CD14-positive monocyte (primary cell): ENCODE results near the gene ALDH1A3. TPM values are rescaled to one million over a fixed set of nuclear protein-coding genes. Genes with fewer than 3 reads are reported as not detected.

Experiments used
- DNase-seq, 3 donors: peaks; one replicate each; pipeline ENCODE4 v3.0.0-alpha.2; 2011 to 2022
- H2AFZ ChIP-seq: 2 replicates; pipeline ENCODE4 v1.6.0; 2012; ENCODE audit warnings: mild to moderate bottlenecking, low read depth, low read length, inconsistent platforms; ENCODE audit not compliant: insufficient read depth, poor library complexity, severe bottlenecking
- H3K27ac ChIP-seq, 2 donors: 1 replicate in 1 of 2; 2 replicates in 1 of 2; pipeline ENCODE4 v1.5.1; 2012 to 2013; ENCODE audit warnings: low read length in 2 of 2, control low read depth in 1 of 2, inconsistent platforms in 1 of 2, low read depth in 1 of 2, mild to moderate bottlenecking in 1 of 2
- H3K27me3 ChIP-seq, 2 donors: one replicate each; pipeline versions ENCODE4 v1.6.0 to v1.6.1; 2011 to 2013; ENCODE audit warnings: low read length in 2 of 2; ENCODE audit not compliant: control insufficient read depth in 2 of 2, insufficient read depth in 2 of 2
- H3K36me3 ChIP-seq, 2 donors: replicated peaks in 1 of 2; 1 replicate in 1 of 2; 2 replicates in 1 of 2; pipeline versions ENCODE4 v1.5.1 to v1.6.1; 2012 to 2013; ENCODE audit warnings: low read length in 2 of 2, control low read depth in 1 of 2, inconsistent platforms in 1 of 2, mild to moderate bottlenecking in 1 of 2; ENCODE audit not compliant: insufficient read depth in 2 of 2, control insufficient read depth in 1 of 2
- H3K4me1 ChIP-seq, 2 donors: 1 replicate in 1 of 2; 2 replicates in 1 of 2; pipeline versions ENCODE4 v1.5.1 to v1.6.1; 2012 to 2013; ENCODE audit warnings: low read length in 2 of 2, control low read depth in 1 of 2, inconsistent platforms in 1 of 2, mild to moderate bottlenecking in 1 of 2, moderate library complexity in 1 of 2; ENCODE audit not compliant: insufficient read depth in 2 of 2, control insufficient read depth in 1 of 2
- H3K4me2 ChIP-seq: replicated peaks from 2 replicates; pipeline ENCODE3; 2012; ENCODE audit warnings: low read length, moderate library complexity, mild to moderate bottlenecking; ENCODE audit not compliant: poor library complexity, severe bottlenecking; ENCODE audit errors: extremely low read depth
- H3K4me3 ChIP-seq, 3 experiments: fragments of 200-600 bp in 1 of 3; sonication (generic) in 1 of 3; replicated peaks in 1 of 3; 1 replicate in 2 of 3; 2 replicates in 1 of 3; pipeline ENCODE4 v1.5.1; 2011 to 2013; ENCODE audit warnings: low read length in 3 of 3, mild to moderate bottlenecking in 3 of 3, control low read depth in 2 of 3, low read depth in 2 of 3, inconsistent platforms in 1 of 3, moderate library complexity in 1 of 3
- H3K79me2 ChIP-seq: 2 replicates; pipeline ENCODE4 v1.6.0; 2012; ENCODE audit warnings: mild to moderate bottlenecking, control low read depth, inconsistent platforms, low read length, moderate library complexity; ENCODE audit not compliant: insufficient read depth
- H3K9ac ChIP-seq: 2 replicates; pipeline ENCODE4 v1.6.0; 2017; ENCODE audit warnings: low read length, mild to moderate bottlenecking; ENCODE audit not compliant: insufficient read depth, poor library complexity, severe bottlenecking
- H3K9me3 ChIP-seq, 2 donors: replicated peaks in 1 of 2; 1 replicate in 1 of 2; 2 replicates in 1 of 2; pipeline versions ENCODE4 v1.5.1 to v1.6.1; 2012 to 2013; ENCODE audit warnings: low read length in 2 of 2, control low read depth in 1 of 2; ENCODE audit not compliant: control insufficient read depth in 1 of 2, insufficient read depth in 1 of 2
- H4K20me1 ChIP-seq: 2 replicates; pipeline ENCODE4 v1.6.0; 2012; ENCODE audit warnings: mild to moderate bottlenecking, low read length, control low read depth, moderate library complexity; ENCODE audit not compliant: insufficient read depth
- H3K27ac Mint-ChIP-seq, 7 donors: one replicate each; pipeline ENCODE4 v1.8.0; 2020; ENCODE audit warnings: mild to moderate bottlenecking in 7 of 7, mixed read lengths in 7 of 7, moderate library complexity in 6 of 7, inconsistent platforms in 2 of 7
- H3K27me3 Mint-ChIP-seq, 3 donors: one replicate each; pipeline ENCODE4 v1.8.0; 2021 to 2022; ENCODE audit warnings: low read depth in 3 of 3, mild to moderate bottlenecking in 3 of 3, mixed read lengths in 3 of 3, moderate library complexity in 3 of 3, inconsistent platforms in 1 of 3
- H3K36me3 Mint-ChIP-seq, 2 donors: one replicate each; pipeline ENCODE4 v1.8.0; 2020; ENCODE audit warnings: mixed read lengths in 2 of 2, inconsistent platforms in 1 of 2, mild to moderate bottlenecking in 1 of 2
- H3K4me1 Mint-ChIP-seq: one replicate; pipeline ENCODE4 v1.8.0; 2020; ENCODE audit warnings: mild to moderate bottlenecking, mixed read lengths
- H3K4me3 Mint-ChIP-seq, 2 donors: one replicate each; pipeline ENCODE4 v1.8.0; 2020; ENCODE audit warnings: mild to moderate bottlenecking in 2 of 2, mixed read lengths in 2 of 2, moderate library complexity in 1 of 2
- H3K9me3 Mint-ChIP-seq, 7 donors: one replicate each; pipeline ENCODE4 v1.8.0; 2020 to 2022; ENCODE audit warnings: mixed read lengths in 7 of 7, mild to moderate bottlenecking in 6 of 7, moderate library complexity in 6 of 7, inconsistent platforms in 2 of 7
- CTCF ChIP-seq: fragments of 200-600 bp; IDR thresholded peaks from one replicate; pipeline ENCODE4 v1.8.0; 2022; ENCODE audit warnings: antibody characterized with exemption, mild to moderate bottlenecking
- WGBS: methylation state at CpG from one replicate; pipeline ENCODE4 v1.1.5; 2013; ENCODE audit warnings: missing lambda C conversion rate; ENCODE audit not compliant: insufficient coverage; 5-methylcytosine and 5-hydroxymethylcytosine counted together
- intact Hi-C, 2 donors: fragments of 100-400 bp; cut with micrococcal nuclease; formaldehyde crosslinking; loops; one replicate each; pipeline versions ENCODE4 v1.15.0 to v1.15.1; 2023
- polyA minus RNA-seq: library from RNA; depleted of rRNA, polyadenylated mRNA; stranded (reverse); fragments of >200 nt; gene quantifications from 2 replicates; pipeline ENCODE4 v1.2.3, GENCODE V29; 2012
- polyA plus RNA-seq, 3 donors: library from polyadenylated mRNA; depleted of rRNA in 1 of 3; unstranded in 2 of 3; stranded (reverse) in 1 of 3; fragments of 300-500 nt in 2 of 3; fragments of >200 nt in 1 of 3; fragmentation: Illumina TruSeq in 2 of 3; gene quantifications; 1 replicate in 2 of 3; 2 replicates in 1 of 3; pipeline ENCODE4 v1.2.3, GENCODE V29; 2012 to 2021
- total RNA-seq, 12 experiments: library from RNA in 1 of 12; stranded (reverse) in 1 of 12; fragments of 120-200 nt in 1 of 12; gene quantifications; one replicate each; pipeline ENCODE4 v1.2.4 and lab custom pipeline; 2013 to 2026; ENCODE audit warnings: mixed read lengths in 6 of 12, inconsistent platforms in 1 of 12

Gene ALDH1A3
- total RNA-seq (2013): not detected
- polyA plus RNA-seq (not detected), polyA minus RNA-seq (0.14 TPM in 1 of 2 replicates, not detected in the other), total RNA-seq (lab: John Stamatoyannopoulos, UW) (0 to 1.4 (median 0.06) reads per million in 11 experiments)

DNA sequence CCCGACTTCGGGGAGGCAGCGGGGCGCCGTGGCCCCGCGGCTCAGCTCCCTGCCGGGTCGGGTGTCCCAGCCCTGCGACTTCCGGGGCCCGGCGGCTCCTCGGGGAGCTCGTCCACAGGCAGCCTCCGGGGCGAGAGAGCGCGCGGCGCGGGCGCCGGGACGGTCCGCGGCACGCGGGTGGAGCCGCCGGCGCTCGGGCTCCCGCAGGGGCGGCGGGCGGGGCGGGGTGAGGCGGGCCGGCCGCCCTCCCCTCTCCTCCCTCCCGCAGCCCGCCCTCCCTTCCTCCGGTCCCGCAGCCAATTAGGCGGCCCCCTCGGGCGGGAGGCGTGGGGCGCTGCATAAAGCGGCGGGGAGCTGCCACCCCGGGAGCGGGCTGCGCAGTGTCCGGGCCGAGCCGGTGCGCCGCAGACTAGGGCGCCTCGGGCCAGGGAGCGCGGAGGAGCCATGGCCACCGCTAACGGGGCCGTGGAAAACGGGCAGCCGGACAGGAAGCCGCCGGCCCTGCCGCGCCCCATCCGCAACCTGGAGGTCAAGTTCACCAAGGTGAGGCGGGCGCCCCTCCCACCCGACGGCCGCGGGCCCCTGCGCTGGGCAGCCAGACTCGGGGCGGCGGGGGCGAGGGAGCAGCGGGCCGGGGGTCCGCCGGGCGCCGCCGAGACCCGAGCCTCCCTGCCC, at the start of gene ALDH1A3:
TSS of gene ALDH1A3 (plus strand) at position 368 of the 675 bp plus-strand sequence. CDS start at position 445, 77 bp downstream.
- H3K9me3 ChIP-seq: peaks cover 0 to 21% of the 10 kb centered on the region in 2 donors
- TF ChIP-seq CTCF: no peak
- H3K36me3 ChIP-seq: no peaks in the 10 kb centered on the region
- peak within 1 kb of the TSS; percentile 63 for H3K4me2 ChIP-seq
- Mint-ChIP-seq H3K4me1 (peaks cover 8% of the 10 kb centered on the region), H3K27me3 (peaks cover 70 to 91% (median 77%) of the 10 kb centered on the region in 3 donors), H3K36me3 (no peaks in the 10 kb centered on the region), H3K27ac (no peak within 1 kb of the TSS), H3K9me3 (peaks cover 0 to 9% (median 3%) of the 10 kb centered on the region in 7 donors), H3K4me3 (peak within 1 kb of the TSS; percentile 59 to 86)
- H3K79me2 ChIP-seq: no peaks in the 10 kb centered on the region
- DNase-seq: no peak
- no peak within 1 kb of the TSS for H2AFZ ChIP-seq
- H3K4me1 ChIP-seq: peaks cover 0 to 12% of the 10 kb centered on the region in 2 donors
- WGBS: 1% methylated on average over 91 of the region's 93 CpGs
- intact Hi-C loops: no loop called here
- H4K20me1 ChIP-seq: no peaks in the 10 kb centered on the region
- H3K27ac ChIP-seq: no peak within 1 kb of the TSS
- peak within 1 kb of the TSS in 1 of 3 experiments; percentile 47 for H3K4me3 ChIP-seq
- peaks cover 66 to 86% of the 10 kb centered on the region in 2 donors for H3K27me3 ChIP-seq
- H3K9ac ChIP-seq: no peak within 1 kb of the TSS

DNA sequence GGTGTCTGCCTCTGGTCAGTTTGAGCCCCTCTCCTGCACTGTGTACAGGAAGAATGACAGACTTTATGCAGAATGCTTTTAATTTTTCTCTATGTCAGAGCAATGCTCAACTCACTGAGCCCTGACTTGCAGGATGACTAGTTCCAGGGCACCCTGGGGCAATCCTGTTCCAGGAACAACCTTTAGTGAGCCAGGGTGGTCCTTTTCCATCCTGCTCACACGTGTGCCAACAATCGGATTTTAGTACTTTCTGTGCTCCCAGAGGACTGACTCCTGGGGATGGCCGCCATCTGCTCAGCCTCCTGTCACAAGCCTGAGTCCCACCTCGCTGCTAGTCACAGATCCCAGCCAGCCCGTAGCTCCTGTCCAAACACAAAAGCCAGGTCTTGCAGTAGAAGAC, 48.2 kb upstream of the ALDH1A3 start:
- 91% methylated on average over 4 of the region's 5 CpGs for WGBS
- no peak for TF ChIP-seq CTCF
- Histone ChIP-seq H3K9ac (no peak overlapping the region), H4K20me1 (no peaks in the 10 kb centered on the region), H3K27ac (no peak overlapping the region), H3K9me3 (no peaks in the 10 kb centered on the region), H3K4me3 (no peak overlapping the region), H3K36me3 (no peaks in the 10 kb centered on the region), H3K79me2 (no peaks in the 10 kb centered on the region), H3K27me3 (no peaks in the 10 kb centered on the region), H2AFZ (no peak overlapping the region), H3K4me2 (no peak overlapping the region), H3K4me1 (peaks cover 29 to 32% of the 10 kb centered on the region in 2 donors)
- H3K9me3 Mint-ChIP-seq: peaks cover 0 to 5% (median 4%) of the 10 kb centered on the region in 7 donors
- no peak for DNase-seq
- intact Hi-C loops: no loop called here
- no peak overlapping the region for H3K4me3 Mint-ChIP-seq
- H3K27me3 Mint-ChIP-seq: peaks cover 0 to 7% (median 7%) of the 10 kb centered on the region in 3 donors
- H3K4me1 Mint-ChIP-seq: peaks cover 45% of the 10 kb centered on the region
- no peak overlapping the region for H3K27ac Mint-ChIP-seq
- no peaks in the 10 kb centered on the region for H3K36me3 Mint-ChIP-seq
